OCI-LY7 (cell line): ENCODE data around the gene ADAMTSL2.

ENCODE experiments used
- EZH2phosphoT487 ChIP-seq: fragments of 200-600 bp; sonication (generic); IDR thresholded peaks from 2 replicates; pipeline ENCODE4 v1.6.1; 2018; ENCODE audit warnings: low read depth, borderline replicate concordance, mild to moderate bottlenecking, mixed run types, antibody characterized with exemption, low read length, moderate library complexity, mixed read lengths
- TF ChIP-seq, protein P1 (sequence below): fragments of 200-600 bp; sonication (generic); conservative IDR thresholded peaks from 2 replicates; pipeline ENCODE4 v1.5.1; 2014; ENCODE audit warnings: mild to moderate bottlenecking, antibody characterized with exemption, low read length, moderate library complexity, mixed read lengths

- TF ChIP-seq, protein P1, sequence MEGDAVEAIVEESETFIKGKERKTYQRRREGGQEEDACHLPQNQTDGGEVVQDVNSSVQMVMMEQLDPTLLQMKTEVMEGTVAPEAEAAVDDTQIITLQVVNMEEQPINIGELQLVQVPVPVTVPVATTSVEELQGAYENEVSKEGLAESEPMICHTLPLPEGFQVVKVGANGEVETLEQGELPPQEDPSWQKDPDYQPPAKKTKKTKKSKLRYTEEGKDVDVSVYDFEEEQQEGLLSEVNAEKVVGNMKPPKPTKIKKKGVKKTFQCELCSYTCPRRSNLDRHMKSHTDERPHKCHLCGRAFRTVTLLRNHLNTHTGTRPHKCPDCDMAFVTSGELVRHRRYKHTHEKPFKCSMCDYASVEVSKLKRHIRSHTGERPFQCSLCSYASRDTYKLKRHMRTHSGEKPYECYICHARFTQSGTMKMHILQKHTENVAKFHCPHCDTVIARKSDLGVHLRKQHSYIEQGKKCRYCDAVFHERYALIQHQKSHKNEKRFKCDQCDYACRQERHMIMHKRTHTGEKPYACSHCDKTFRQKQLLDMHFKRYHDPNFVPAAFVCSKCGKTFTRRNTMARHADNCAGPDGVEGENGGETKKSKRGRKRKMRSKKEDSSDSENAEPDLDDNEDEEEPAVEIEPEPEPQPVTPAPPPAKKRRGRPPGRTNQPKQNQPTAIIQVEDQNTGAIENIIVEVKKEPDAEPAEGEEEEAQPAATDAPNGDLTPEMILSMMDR = no peak
- TF ChIP-seq EZH2phosphoT487 = no peak
Observed at GRCh38 chr9:133599470-133600173, 65.1 kb downstream of the ADAMTSL2 start.
